ENCODE results near the gene ETFA.

GRCh38 chr15:76174654-76175053 is 136.6 kb downstream of the ETFA start:
- no peak for TF ChIP-seq EZH2 (IDR thresholded peaks at IDR 0.05; ENCODE audit: borderline replicate concordance, low read depth, low read length)
- TF ChIP-seq CTCF (IDR thresholded peaks at IDR 0.05 in 2 of 3, conservative IDR thresholded peaks at IDR 0.05 in 1 of 3; ENCODE audit: insufficient read depth in 2 of 3, low read depth in 1 of 3, low read length in 3 of 3), result no peak
- no peak for TF ChIP-seq BHLHE40 (IDR thresholded peaks at IDR 0.05; ENCODE audit: low read length)
- TF ChIP-seq SPI1 (IDR thresholded peaks at IDR 0.05; ENCODE audit: borderline replicate concordance, low read depth, low read length), result no peak
- no peak for TF ChIP-seq MYC (IDR thresholded peaks at IDR 0.05; ENCODE audit: low read depth, low read length)
- TF ChIP-seq MYC (CRISPR knock-in tag; IDR thresholded peaks at IDR 0.05; ENCODE audit: borderline replicate concordance, low read depth), result no peak
- no peak for TF ChIP-seq YY1 (IDR thresholded peaks at IDR 0.05; ENCODE audit: borderline replicate concordance in 1 of 3, control insufficient read depth in 1 of 3, extremely low read depth in 1 of 3, insufficient read depth in 3 of 3, insufficient read length in 1 of 3, insufficient replicate concordance in 2 of 3, low read depth in 1 of 3, low read length in 2 of 3)
- no peak for TF ChIP-seq PTRF (tag; IDR thresholded peaks at IDR 0.05)
- no peak for TF ChIP-seq SIN3A (IDR thresholded peaks at IDR 0.05; ENCODE audit: borderline replicate concordance in 2 of 2, control insufficient read depth in 1 of 2, low read depth in 2 of 2, low read length in 2 of 2)
- no peak for TF ChIP-seq ZBTB43 (CRISPR knock-in tag; IDR thresholded peaks at IDR 0.05)
- no peak for TF ChIP-seq PHTF2 (CRISPR knock-in tag; IDR thresholded peaks at IDR 0.05)
- TF ChIP-seq ARID2 (IDR thresholded peaks at IDR 0.05), result no peak
- no peak for TF ChIP-seq ZNF644 (tag; IDR thresholded peaks at IDR 0.05; ENCODE audit: low read depth)
- TF ChIP-seq ZNF212 (CRISPR knock-in tag; IDR thresholded peaks at IDR 0.05), result no peak
